Dermis blood vessel endothelial cell (primary cell): ENCODE measurements around the gene FCHO2. TPM values are rescaled to one million over a fixed set of nuclear protein-coding genes. Genes with fewer than 3 reads are reported as not detected.

Experiments used
- DNase-seq: peaks from one replicate; pipeline ENCODE4 v3.0.0; 2010
- total RNA-seq: library from RNA; depleted of rRNA; stranded (reverse); fragments of >200 nt; gene quantifications from 2 replicates; pipeline ENCODE4 v1.2.3, GENCODE V29; 2014

The FCHO2 gene
- total RNA-seq, 1 donor from 2014 or later: 26.2 TPM

- peak; percentile 85 for DNase-seq
These were observed 75.2 kb downstream of the FCHO2 start for GRCh38 chr5:73030995-73031394.

GRCh38 chr5:73031839-73032238 lies 76.0 kb downstream of the FCHO2 start:
- peak; percentile 90 for DNase-seq

- no peak for DNase-seq
These were observed 76.8 kb downstream of the FCHO2 start for GRCh38 chr5:73032635-73033034.

- no peak for DNase-seq
These were observed 81.7 kb downstream of the FCHO2 start for GRCh38 chr5:73037545-73037944.

GRCh38 chr5:73039082-73039481 lies 83.2 kb downstream of the FCHO2 start:
- DNase-seq: peak; percentile 5

- DNase-seq: no peak
These were observed 87.2 kb downstream of the FCHO2 start for GRCh38 chr5:73042993-73043392.

- no peak for DNase-seq
These were observed 88.7 kb downstream of the FCHO2 start for GRCh38 chr5:73044546-73044945.

DNA sequence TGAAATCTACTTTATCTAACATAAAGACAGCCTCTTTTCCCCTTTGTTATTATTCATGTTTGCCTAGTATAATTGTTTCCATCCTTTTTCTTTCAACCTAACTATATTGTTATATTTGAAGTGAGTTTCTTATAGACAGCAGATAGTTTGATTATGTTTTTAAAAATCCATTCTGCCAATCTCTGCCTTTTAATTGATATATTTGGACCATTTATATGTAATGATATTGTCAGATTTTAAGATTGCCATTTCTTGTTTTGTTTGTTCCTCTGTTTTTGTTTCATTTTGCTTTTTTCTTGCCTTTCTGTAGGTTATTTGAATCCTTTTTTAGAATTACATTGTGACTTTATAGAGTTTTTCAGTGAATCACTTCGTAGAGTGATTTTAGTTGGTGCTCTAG lies 89.8 kb downstream of the FCHO2 start:
- DNase-seq: no peak

GRCh38 chr5:73061593-73061992 lies 105.8 kb downstream of the FCHO2 start:
- DNase-seq: no peak

DNA sequence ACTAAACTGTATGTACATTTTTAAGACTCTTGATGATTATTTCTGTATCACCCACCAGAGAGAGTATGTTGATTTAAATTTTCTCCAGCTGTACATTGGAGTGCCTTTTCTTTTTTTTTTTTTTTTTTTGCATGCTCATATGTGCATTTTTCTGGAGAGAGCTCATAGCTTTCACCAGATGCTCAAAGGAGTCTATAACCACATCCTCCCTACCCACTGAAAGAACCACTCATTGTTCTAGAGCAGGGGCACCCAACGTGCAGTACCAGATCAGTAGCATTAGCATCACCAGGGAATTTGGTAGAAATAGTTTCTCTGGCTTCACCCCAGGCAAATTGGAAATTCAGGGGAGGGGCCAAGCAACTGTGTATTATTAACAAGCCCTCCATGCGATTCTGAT lies 110.6 kb downstream of the FCHO2 start:
- DNase-seq: no peak

GRCh38 chr5:73067213-73067612 lies 111.4 kb downstream of the FCHO2 start:
- peak; percentile 76 for DNase-seq

DNA sequence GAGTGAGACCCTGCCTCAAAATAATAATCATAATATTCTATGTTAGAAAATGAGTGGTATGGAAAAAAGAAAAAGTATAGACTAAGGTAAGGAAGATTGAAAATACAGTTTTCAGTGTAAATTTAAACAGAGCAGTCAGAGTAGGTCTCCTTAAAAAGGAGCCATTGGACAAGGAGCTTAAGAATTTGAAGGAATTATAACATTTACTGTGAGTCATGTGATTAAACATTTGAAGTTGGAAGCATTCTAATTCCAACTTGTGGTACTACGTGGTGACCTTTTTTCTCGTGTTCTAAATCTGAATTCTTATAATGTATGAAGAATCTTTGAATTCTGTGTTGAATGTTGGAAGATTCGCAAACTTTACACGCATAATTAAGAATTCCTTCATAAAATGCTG lies 125.3 kb downstream of the FCHO2 start:
- DNase-seq: no peak

DNA sequence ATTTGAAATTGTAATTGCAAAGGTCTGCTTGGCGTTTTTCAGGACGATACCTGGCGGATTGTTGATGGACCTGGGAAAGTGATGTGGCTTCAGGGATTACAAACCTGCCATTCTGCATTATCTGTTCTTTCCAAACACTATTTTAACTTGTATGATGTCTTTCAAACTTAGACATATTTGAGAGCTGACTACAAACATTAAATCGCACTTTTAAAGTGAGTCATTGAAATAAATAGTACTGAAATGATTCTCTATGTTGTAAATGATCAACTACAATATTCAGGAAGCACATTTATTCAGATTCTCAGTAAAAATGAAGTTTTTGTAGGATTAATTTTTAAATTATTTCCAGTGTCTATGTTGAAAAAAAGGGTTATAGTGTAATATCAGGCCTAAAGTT lies 132.2 kb downstream of the FCHO2 start:
- DNase-seq: no peak

GRCh38 chr5:73093943-73094342 lies 138.1 kb downstream of the FCHO2 start:
- peak; percentile 36 for DNase-seq

- no peak for DNase-seq
These were observed 138.6 kb downstream of the FCHO2 start for GRCh38 chr5:73094415-73094814.

GRCh38 chr5:73095564-73096238 lies 139.9 kb downstream of the FCHO2 start:
- no peak for DNase-seq

DNA sequence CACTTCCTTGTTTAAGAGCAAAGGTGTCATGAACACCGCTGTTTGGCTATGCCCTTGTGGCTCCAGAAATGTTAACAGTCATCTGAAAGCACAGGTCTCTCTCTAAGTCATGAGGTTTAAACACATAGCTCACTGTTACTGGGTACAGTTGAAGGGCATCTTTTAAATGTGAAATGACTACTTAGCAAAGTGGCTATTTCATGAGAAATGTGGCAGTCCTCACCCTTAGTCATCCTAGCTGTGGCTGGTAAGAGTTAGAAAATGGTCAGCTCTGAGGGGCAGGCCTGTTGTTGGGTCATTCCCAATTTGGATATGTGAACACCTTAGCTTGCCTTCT lies 140.4 kb downstream of the FCHO2 start:
- no peak for DNase-seq

DNA sequence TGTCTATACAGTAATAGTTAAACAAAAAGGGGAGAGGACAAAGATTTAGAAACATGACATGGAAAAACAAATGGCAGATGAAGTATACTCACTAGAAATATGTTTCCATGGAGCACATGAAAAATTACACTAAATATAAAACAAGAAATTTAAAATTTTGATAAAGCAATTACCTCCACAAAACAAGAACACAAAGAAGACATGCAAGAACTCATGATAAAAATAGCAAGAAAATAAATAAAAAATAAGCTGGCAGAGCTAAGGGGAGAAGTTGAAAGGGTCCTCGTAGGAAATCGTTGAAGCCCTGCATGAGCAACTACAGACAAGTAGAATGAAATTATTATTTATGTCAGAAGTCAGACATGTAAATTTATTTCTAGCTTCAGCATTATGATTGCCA lies 141.9 kb downstream of the FCHO2 start:
- no peak for DNase-seq

GRCh38 chr5:73100109-73100508 lies 144.3 kb downstream of the FCHO2 start:
- no peak for DNase-seq

DNA sequence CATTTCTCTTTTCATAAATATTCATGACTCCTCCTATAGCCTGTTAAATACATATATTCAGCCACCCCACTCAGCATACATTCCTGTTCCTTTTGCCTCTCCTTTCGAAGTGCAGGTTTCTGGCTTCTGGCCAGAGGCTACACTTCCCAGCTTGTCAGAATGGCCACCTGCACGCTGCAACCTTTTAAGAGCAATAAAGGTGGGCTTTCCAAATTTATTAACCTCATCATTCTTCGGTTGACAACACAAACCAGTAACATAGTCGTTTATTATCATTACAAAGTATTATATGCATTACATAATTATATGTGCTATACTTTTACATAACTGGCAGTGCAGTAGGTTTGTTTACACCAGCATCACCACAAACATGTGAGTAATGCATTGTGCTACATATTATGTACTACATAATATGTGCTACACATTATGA lies 148.0 kb downstream of the FCHO2 start:
- DNase-seq: no peak

DNA sequence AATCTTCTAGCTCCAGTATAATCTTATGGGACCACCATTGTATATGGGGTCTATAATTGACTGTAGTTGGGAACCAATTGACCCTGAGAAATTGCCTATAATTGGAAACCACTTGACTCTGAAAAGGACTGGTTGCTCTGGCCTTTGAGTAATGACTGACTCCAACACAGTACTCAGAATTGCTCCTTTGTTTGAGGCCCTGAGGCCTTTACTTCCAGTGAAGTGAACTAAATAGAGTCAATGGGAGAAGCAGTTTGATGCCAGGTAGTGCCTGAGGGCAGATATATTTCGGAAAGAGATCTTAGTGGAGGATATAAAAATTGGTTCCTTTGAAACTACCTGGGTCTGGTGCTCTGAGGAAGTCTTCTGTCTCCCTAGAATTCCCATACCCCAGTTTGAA lies 148.5 kb downstream of the FCHO2 start:
- no peak for DNase-seq

DNA sequence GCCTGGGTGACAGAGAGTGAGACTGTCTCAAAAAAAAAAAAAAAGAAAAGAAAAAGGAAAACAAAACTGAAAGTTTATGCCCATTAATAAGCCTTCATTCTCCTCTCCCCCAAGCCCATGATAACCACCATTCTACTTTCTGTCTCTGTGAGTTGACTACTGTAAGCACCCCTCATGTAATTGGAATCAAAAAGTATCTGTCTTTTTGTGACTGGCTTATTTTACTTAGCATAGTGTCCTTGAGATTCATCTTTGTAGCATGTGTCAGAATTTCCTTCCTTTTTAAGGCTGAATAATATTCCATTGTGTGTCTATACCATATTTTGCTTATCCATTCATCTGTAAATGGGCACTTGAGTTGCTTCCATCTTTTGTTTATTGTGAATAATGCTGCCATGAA lies 150.5 kb downstream of the FCHO2 start:
- DNase-seq: no peak

DNA sequence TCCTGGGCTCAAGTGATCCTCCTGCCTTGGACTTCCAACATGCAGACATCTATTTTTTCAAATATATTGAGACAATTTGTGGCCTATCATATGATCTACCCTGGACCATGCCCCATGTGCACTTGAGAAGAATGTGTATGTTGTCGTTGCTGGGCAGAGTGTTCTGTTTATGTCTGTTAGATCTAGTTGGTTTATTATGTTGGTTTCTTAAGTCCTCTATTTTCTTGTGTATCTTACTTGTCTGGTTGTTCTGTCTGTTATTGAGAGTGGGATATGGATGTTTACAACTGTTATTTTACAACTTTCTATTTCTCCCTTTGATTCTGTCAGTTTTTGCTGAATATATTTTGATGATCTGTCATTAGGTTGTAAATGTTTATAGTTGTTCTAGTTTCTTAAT lies 154.3 kb downstream of the FCHO2 start:
- no peak for DNase-seq

DNA sequence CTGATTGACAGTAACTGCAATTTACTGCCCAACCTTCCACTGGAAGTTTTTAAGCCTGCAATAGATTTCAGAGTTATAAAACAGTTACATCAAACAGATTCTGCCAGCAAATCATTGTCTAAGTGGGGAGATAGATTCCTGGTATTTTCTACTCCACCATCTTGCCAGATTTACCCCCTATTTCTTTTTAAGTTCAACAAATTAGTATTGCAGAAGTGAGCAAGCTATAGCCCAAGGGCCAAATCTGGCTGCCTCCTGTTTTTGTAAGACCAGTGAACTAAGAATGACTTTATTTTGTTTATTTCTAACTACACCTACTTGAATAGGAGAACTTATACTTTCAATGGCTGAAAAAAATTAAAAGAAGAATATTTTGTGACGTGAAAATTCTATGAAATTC lies 155.7 kb downstream of the FCHO2 start:
- DNase-seq: no peak

DNA sequence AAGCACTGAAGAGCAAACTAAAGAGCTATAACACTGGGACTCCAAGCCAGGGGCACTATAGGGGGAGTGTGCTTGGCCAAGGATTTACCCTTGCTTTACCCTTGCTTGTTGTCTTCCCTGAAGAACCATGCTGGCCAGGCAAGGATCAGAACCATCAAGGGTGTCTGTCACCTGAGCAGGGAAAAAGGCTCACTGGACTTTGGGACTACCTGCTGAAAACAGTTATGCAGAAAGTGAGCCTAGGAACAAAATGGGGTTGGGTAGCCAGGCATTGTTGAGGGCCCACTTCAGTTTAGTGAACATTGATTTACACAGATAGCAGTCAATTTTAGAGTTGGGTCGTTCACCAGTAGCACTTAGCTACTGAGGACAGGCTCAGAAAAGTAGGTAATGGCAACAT lies 156.5 kb downstream of the FCHO2 start:
- DNase-seq: no peak
